GM18907 (cell line): Measurements from ENCODE around the gene LMX1B.

Experiments used
- ATAC-seq: cut with Tn5 transposase; IDR thresholded peaks from one replicate; pipeline ENCODE4 v1.9.1; 2021; ENCODE audit warnings: mild to moderate bottlenecking, moderate library complexity; ENCODE audit not compliant: unreplicated experiment

Gene LMX1B

GRCh38 chr9:126693428-126693944 lies 79.8 kb downstream of the LMX1B start:
- ATAC-seq: no peak

GRCh38 chr9:126694206-126695081 lies 80.7 kb downstream of the LMX1B start:
- ATAC-seq: no peak

- ATAC-seq: no peak
These were observed 81.5 kb downstream of the LMX1B start for GRCh38 chr9:126695186-126695585.

GRCh38 chr9:126695701-126696400 lies 82.1 kb downstream of the LMX1B start:
- no peak for ATAC-seq

- ATAC-seq: no peak
These were observed 82.8 kb downstream of the LMX1B start for GRCh38 chr9:126696401-126697145.

- no peak for ATAC-seq
These were observed 83.6 kb downstream of the LMX1B start for GRCh38 chr9:126697330-126697729.

- no peak for ATAC-seq
These were observed 84.5 kb downstream of the LMX1B start for GRCh38 chr9:126698251-126698650.

GRCh38 chr9:126698756-126699155 lies 85.0 kb downstream of the LMX1B start:
- no peak for ATAC-seq

- no peak for ATAC-seq
These were observed 85.7 kb downstream of the LMX1B start for GRCh38 chr9:126699401-126699881.

GRCh38 chr9:126700296-126700695 lies 86.6 kb downstream of the LMX1B start:
- ATAC-seq: no peak

GRCh38 chr9:126700903-126701812 lies 87.4 kb downstream of the LMX1B start:
- ATAC-seq: no peak

GRCh38 chr9:126701813-126702140 lies 88.0 kb downstream of the LMX1B start:
- ATAC-seq: no peak

- no peak for ATAC-seq
These were observed 88.6 kb downstream of the LMX1B start for GRCh38 chr9:126702151-126703001.

- no peak for ATAC-seq
These were observed 89.5 kb downstream of the LMX1B start for GRCh38 chr9:126703002-126703865.

- no peak for ATAC-seq
These were observed 90.1 kb downstream of the LMX1B start for GRCh38 chr9:126703866-126704156.

- no peak for ATAC-seq
These were observed 90.6 kb downstream of the LMX1B start for GRCh38 chr9:126704157-126704891.

GRCh38 chr9:126704892-126705766 lies 91.4 kb downstream of the LMX1B start:
- no peak for ATAC-seq
